HepG2 (cell line): ENCODE measurements around the gene SNAP91. TPM values are rescaled to one million over a fixed set of nuclear protein-coding genes. Genes with fewer than 3 reads are reported as not detected.

Source experiments
- ATAC-seq: fragments of 200-7000 bp; cut with Tn5 transposase; 3 replicates; pipeline ENCODE4 v1.9.1; 2020; ENCODE audit warnings: mild to moderate bottlenecking, moderate library complexity
- BruUV-seq: library from RNA; stranded (reverse); fragments of 400-500 nt; replicated peaks from 2 replicates; lab custom pipeline; 2021; lab: Mats Ljungman, UMichigan
- CTCF ChIA-PET: fragments of 300-600 bp; formaldehyde crosslinking; extraction: SDS; loops from one replicate; lab custom pipeline; 2021; ENCODE audit warnings: low total read pairs, inconsistent platforms, low intra/inter-chr PET ratio; lab: Yijun Ruan, JAX
- POLR2A ChIA-PET: fragments of 350-600 bp; sonication (Branson Sonifier 250); formaldehyde crosslinking; loops from one replicate; lab custom pipeline; 2020; ENCODE audit warnings: antibody characterized with exemption, inconsistent platforms; lab: Yijun Ruan, JAX
- DNase-seq: peaks from one replicate; pipeline ENCODE4 v3.0.0-alpha.2; 2015; ENCODE audit warnings: low spot score
- FAIRE-seq: peaks from 3 replicates; lab custom pipeline; 2011; peaks lifted over from hg19 to GRCh38; lab: Jason Lieb, UNC
- H2AFZ ChIP-seq: one replicate; pipeline ENCODE4 v1.6.1; 2011; ENCODE audit warnings: low read length, inconsistent platforms
- H3K27ac ChIP-seq: fragments of 300-600 bp; 3 replicates; pipeline ENCODE4 v1.8.0; 2011; ENCODE audit warnings: mixed run types, mild to moderate bottlenecking, mixed read lengths, low read length, inconsistent platforms; ENCODE audit not compliant: insufficient read depth; ENCODE audit errors: extremely low read length
- H3K27me3 ChIP-seq, 2 experiments: fragments of 200-600 bp in 1 of 2; 2 replicates in 1 of 2; 3 replicates in 1 of 2; pipeline versions ENCODE4 v1.6.0 to v1.8.0; 2011; ENCODE audit warnings: low read length in 2 of 2, mild to moderate bottlenecking in 2 of 2, moderate library complexity in 2 of 2, inconsistent platforms in 1 of 2; ENCODE audit not compliant: insufficient read depth in 2 of 2, control insufficient read depth in 1 of 2
- H3K36me3 ChIP-seq, 2 experiments: fragments of 200-600 bp in 1 of 2; replicated peaks in 1 of 2; 2 replicates in 1 of 2; 3 replicates in 1 of 2; pipeline versions ENCODE4 v1.5.1 to v1.8.0; 2011; ENCODE audit warnings: low read length in 2 of 2, inconsistent platforms in 1 of 2; ENCODE audit not compliant: insufficient read depth in 2 of 2, control insufficient read depth in 1 of 2
- H3K4me1 ChIP-seq: 2 replicates; pipeline ENCODE4 v1.5.1; 2012; ENCODE audit warnings: low read length, inconsistent platforms; ENCODE audit not compliant: insufficient read depth
- H3K4me2 ChIP-seq: 2 replicates; pipeline ENCODE4 v1.6.0; 2011; ENCODE audit warnings: low read depth, low read length, inconsistent platforms
- H3K4me3 ChIP-seq, 3 experiments: fragments of 200-600 bp in 1 of 3; sonication (generic), shearing (Covaris generic) in 1 of 3; replicated peaks in 1 of 3; 2 replicates each; pipeline ENCODE4 v1.5.1; 2011 to 2016; ENCODE audit warnings: low read length in 3 of 3, inconsistent platforms in 2 of 3, low read depth in 2 of 3, mild to moderate bottlenecking in 2 of 3, control low read depth in 1 of 3, mixed read lengths in 1 of 3; ENCODE audit not compliant: insufficient read depth in 1 of 3
- H3K79me2 ChIP-seq: one replicate; pipeline ENCODE4 v1.6.1; 2011; ENCODE audit warnings: low read length, inconsistent platforms; ENCODE audit not compliant: insufficient read depth
- H3K9ac ChIP-seq: 2 replicates; pipeline ENCODE4 v1.6.0; 2011; ENCODE audit warnings: mild to moderate bottlenecking, low read depth, low read length, inconsistent platforms; ENCODE audit not compliant: insufficient read depth
- H3K9me3 ChIP-seq: 2 replicates; pipeline ENCODE4 v1.5.1; 2012; ENCODE audit warnings: mild to moderate bottlenecking, low read length
- H4K20me1 ChIP-seq: 2 replicates; pipeline ENCODE4 v1.6.0; 2011; ENCODE audit warnings: inconsistent platforms, mild to moderate bottlenecking, low read length, moderate library complexity; ENCODE audit not compliant: insufficient read depth
- ADNP ChIP-seq: sonication (generic); formaldehyde crosslinking; IDR thresholded peaks from 2 replicates; pipeline ENCODE4 v1.4.0; 2020; ENCODE audit warnings: missing genetic modification reagents
- BHLHE40 ChIP-seq: IDR thresholded peaks from 2 replicates; pipeline ENCODE4 v1.6.1; 2011; ENCODE audit warnings: low read length, improper control_type of control experiment
- DMTF1 ChIP-seq: sonication (generic); formaldehyde crosslinking; IDR thresholded peaks from 2 replicates; pipeline ENCODE4 v1.4.0; 2020; ENCODE audit warnings: mild to moderate bottlenecking, missing genetic modification reagents
- EP300 ChIP-seq, 3 experiments: sonication (generic) in 1 of 3; formaldehyde crosslinking in 1 of 3; IDR thresholded peaks; 2 replicates each; pipeline versions ENCODE4 v1.5.1 to v1.6.1; 2011 to 2020; ENCODE audit warnings: low read depth in 2 of 3, low read length in 2 of 3, borderline replicate concordance in 1 of 3, improper control_type of control experiment in 1 of 3, mild to moderate bottlenecking in 1 of 3, missing genetic modification reagents in 1 of 3, moderate library complexity in 1 of 3
- IKZF4 ChIP-seq: sonication (generic); formaldehyde crosslinking; IDR thresholded peaks from 2 replicates; pipeline ENCODE4 v1.5.1; 2020; ENCODE audit warnings: borderline replicate concordance, mild to moderate bottlenecking, low read depth, missing genetic modification reagents; ENCODE audit errors: not compliant biosample characterization
- MTA3 ChIP-seq: sonication (generic); formaldehyde crosslinking; IDR thresholded peaks from 2 replicates; pipeline ENCODE4 v1.4.0; 2020; ENCODE audit warnings: missing genetic modification reagents
- NR2F2 ChIP-seq: IDR thresholded peaks from 2 replicates; pipeline ENCODE4 v1.6.1; 2012; ENCODE audit warnings: low read depth, inconsistent platforms, borderline replicate concordance
- RXRA ChIP-seq: sonication (generic); formaldehyde crosslinking; IDR thresholded peaks from 2 replicates; pipeline ENCODE4 v1.5.1; 2020; ENCODE audit warnings: missing genetic modification reagents
- SMYD3 ChIP-seq: sonication (generic); formaldehyde crosslinking; IDR thresholded peaks from 2 replicates; pipeline ENCODE4 v1.8.1; 2023; ENCODE audit warnings: mild to moderate bottlenecking, missing genetic modification reagents
- SRSF9 ChIP-seq: fragments of 200-400 bp; formaldehyde crosslinking; IDR thresholded peaks from 2 replicates; pipeline ENCODE4 v1.6.1; 2018; ENCODE audit warnings: borderline replicate concordance, mild to moderate bottlenecking, low read depth, low read length; ENCODE audit not compliant: insufficient read depth, poor library complexity, severe bottlenecking
- ZFP36L1 ChIP-seq: sonication (generic); formaldehyde crosslinking; IDR thresholded peaks from 2 replicates; pipeline ENCODE4 v1.8.0; 2022; ENCODE audit warnings: mild to moderate bottlenecking, missing genetic modification reagents, moderate library complexity
- ZKSCAN1 ChIP-seq: fragments of 150-350 bp; IDR thresholded peaks from 2 replicates; pipeline ENCODE4 v1.6.1; 2014; ENCODE audit warnings: low read length
- ZNF260 ChIP-seq: sonication (generic); formaldehyde crosslinking; IDR thresholded peaks from 2 replicates; pipeline ENCODE4 v1.4.0; 2020; ENCODE audit warnings: missing genetic modification reagents, low read depth, mild to moderate bottlenecking, borderline replicate concordance
- ZNF749 ChIP-seq: sonication (generic); formaldehyde crosslinking; IDR thresholded peaks from 2 replicates; pipeline ENCODE4 v1.8.0; 2022; ENCODE audit warnings: mild to moderate bottlenecking, missing genetic modification reagents, moderate library complexity, borderline replicate concordance
- WGBS: methylation state at CpG from one replicate; pipeline ENCODE4 v1.1.6; 2017; ENCODE audit warnings: low lambda C conversion rate; 5-methylcytosine and 5-hydroxymethylcytosine counted together
- in situ Hi-C: cut with HindIII; loops from 2 replicates; pipeline ENCODE4 v1.10.0; 2017; ENCODE audit warnings: low pct_unique_long_range_greater_than_20kb; ENCODE audit not compliant: extremely low pct_ligation_motif_present
- intact Hi-C: fragments of 100-400 bp; cut with micrococcal nuclease; formaldehyde crosslinking; loops from one replicate; pipeline ENCODE4 v1.10.0; 2022; ENCODE audit not compliant: unreplicated experiment
- polyA plus RNA-seq, 8 experiments: library from polyadenylated mRNA; depleted of rRNA in 3 of 8; stranded (reverse) in 7 of 8; unstranded in 1 of 8; fragments of >200 nt; fragmentation: Illumina TruSeq in 4 of 8; extraction: Trizol in 4 of 8; gene quantifications; 2 replicates each; pipeline versions ENCODE4 v1.2.1 to v1.2.3, GENCODE V29; 2011 to 2016; ENCODE audit warnings: low read depth in 4 of 8, missing spikeins in 1 of 8, mixed read lengths in 1 of 8; ENCODE audit not compliant: insufficient read depth in 1 of 8
- total RNA-seq, 5 experiments: library from RNA; depleted of rRNA; stranded (reverse); fragments of >200 nt; fragmentation: Illumina TruSeq; extraction: Trizol; gene quantifications; 2 replicates each; pipeline ENCODE4 v1.2.3, GENCODE V29; 2016; ENCODE audit warnings: low read depth in 1 of 5
- TF ChIP-seq, protein P1 (sequence below): sonication (generic); formaldehyde crosslinking; IDR thresholded peaks from 2 replicates; pipeline ENCODE4 v1.9.0; 2022; ENCODE audit warnings: low read depth, missing genetic modification reagents

The SNAP91 gene
- total and polyA plus RNA-seq, 2 of the 13 experiments (the other 11 are each of a cell fraction or from before 2014, with no cell fraction given) = not detected

GRCh38 chr6:83558975-83559374 lies 149.9 kb downstream of the SNAP91 start:
- Histone ChIP-seq H2AFZ (no peak overlapping the region), H4K20me1 (no peaks in the 10 kb centered on the region), H3K4me3 (no peak overlapping the region), H3K4me1 (no peaks in the 10 kb centered on the region), H3K9me3 (no peaks in the 10 kb centered on the region), H3K27me3 (no peaks in the 10 kb centered on the region), H3K79me2 (no peaks in the 10 kb centered on the region), H3K27ac (no peak overlapping the region), H3K9ac (no peak overlapping the region), H3K4me2 (no peak overlapping the region), H3K36me3 (no peaks in the 10 kb centered on the region)
- intact Hi-C loops (no loop called here), in situ Hi-C loops (no loop called here)
- FAIRE-seq = no peak
- no TSS peak for BruUV-seq
- ATAC-seq = no peak
- no peak for TF ChIP-seq ZNF260 (CRISPR knock-in tag)
- TF ChIP-seq, protein P1, sequence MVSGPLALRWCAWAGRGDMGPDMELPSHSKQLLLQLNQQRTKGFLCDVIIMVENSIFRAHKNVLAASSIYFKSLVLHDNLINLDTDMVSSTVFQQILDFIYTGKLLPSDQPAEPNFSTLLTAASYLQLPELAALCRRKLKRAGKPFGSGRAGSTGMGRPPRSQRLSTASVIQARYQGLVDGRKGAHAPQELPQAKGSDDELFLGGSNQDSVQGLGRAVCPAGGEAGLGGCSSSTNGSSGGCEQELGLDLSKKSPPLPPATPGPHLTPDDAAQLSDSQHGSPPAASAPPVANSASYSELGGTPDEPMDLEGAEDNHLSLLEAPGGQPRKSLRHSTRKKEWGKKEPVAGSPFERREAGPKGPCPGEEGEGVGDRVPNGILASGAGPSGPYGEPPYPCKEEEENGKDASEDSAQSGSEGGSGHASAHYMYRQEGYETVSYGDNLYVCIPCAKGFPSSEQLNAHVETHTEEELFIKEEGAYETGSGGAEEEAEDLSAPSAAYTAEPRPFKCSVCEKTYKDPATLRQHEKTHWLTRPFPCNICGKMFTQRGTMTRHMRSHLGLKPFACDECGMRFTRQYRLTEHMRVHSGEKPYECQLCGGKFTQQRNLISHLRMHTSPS (CRISPR knock-in tag) = no peak
- TF ChIP-seq SRSF9 = no peak
- TF ChIP-seq EP300 (IDR thresholded peaks at IDR 0.05; ENCODE audit: low read depth in 2 of 2, low read length in 2 of 2) = no peak
- TF ChIP-seq EP300 (CRISPR knock-in tag; IDR thresholded peaks at IDR 0.05; ENCODE audit: borderline replicate concordance) = no peak
- no peak for TF ChIP-seq RXRA (CRISPR knock-in tag)
- no peak for TF ChIP-seq DMTF1 (CRISPR knock-in tag)
- TF ChIP-seq SMYD3 = no peak
- no peak for TF ChIP-seq ZFP36L1 (CRISPR knock-in tag)
- no peak for TF ChIP-seq NR2F2
- TF ChIP-seq BHLHE40 = no peak
- no peak for TF ChIP-seq MTA3
- no peak for TF ChIP-seq ADNP (CRISPR knock-in tag)
- no peak for TF ChIP-seq ZNF749
- TF ChIP-seq ZKSCAN1 = no peak
- TF ChIP-seq IKZF4 = no peak
- 90% methylated on average over 1 of the region's 1 CpG for WGBS
- no peak for DNase-seq
- ChIA-PET POLR2A (no interaction called here), CTCF (no interaction called here)
